ENCODE data around the gene H19.

GRCh38 chr11:2027708-2028107, 30.1 kb upstream of the H19 start:
- TF ChIP-seq GATA2 (IDR thresholded peaks at IDR 0.05; ENCODE audit: low read depth, low read length) (no peak), GATA3 (IDR thresholded peaks at IDR 0.05; ENCODE audit: low read depth, low read length) (no peak)

Measured in SH-SY5Y (cell line).